IMR-90 (cell line): ENCODE measurements around the gene CDK2AP2.
"Not testable (repeated sequence)": the region's sequence is repeated elsewhere in the genome, so short reads cannot be mapped to it uniquely, and the experiment has no call there.

Source experiments
- CHD1 ChIP-seq: IDR thresholded peaks from 2 replicates; pipeline ENCODE4 v1.6.1; 2012; ENCODE audit warnings: low read depth, low read length, improper control_type of control experiment
- ELK1 ChIP-seq: fragments of 150-350 bp; IDR thresholded peaks from 2 replicates; pipeline ENCODE4 v1.6.1; 2016; ENCODE audit warnings: low read depth, mild to moderate bottlenecking, low read length, moderate library complexity, borderline replicate concordance
- FOS ChIP-seq: fragments of 150-350 bp; IDR thresholded peaks from 2 replicates; pipeline ENCODE4 v1.6.1; 2016; ENCODE audit warnings: low read depth, low read length
- MAFK ChIP-seq: IDR thresholded peaks from 2 replicates; pipeline ENCODE4 v1.6.1; 2012; ENCODE audit warnings: low read depth, low read length, improper control_type of control experiment
- MXI1 ChIP-seq: IDR thresholded peaks from 2 replicates; pipeline ENCODE4 v1.6.1; 2012; ENCODE audit warnings: low read depth, mild to moderate bottlenecking, low read length, moderate library complexity, borderline replicate concordance
- POLR2A ChIP-seq: IDR thresholded peaks from 2 replicates; pipeline ENCODE4 v1.6.1; 2012; ENCODE audit warnings: mild to moderate bottlenecking, low read depth, low read length
- RCOR1 ChIP-seq: IDR thresholded peaks from 2 replicates; pipeline ENCODE4 v1.6.1; 2012; ENCODE audit warnings: mild to moderate bottlenecking, low read length, improper control_type of control experiment; ENCODE audit not compliant: insufficient replicate concordance
- SMC3 ChIP-seq: fragments of 150-350 bp; IDR thresholded peaks from 2 replicates; pipeline ENCODE4 v1.6.1; 2016; ENCODE audit warnings: low read depth, mild to moderate bottlenecking, antibody characterized with exemption, low read length, moderate library complexity
- USF2 ChIP-seq: fragments of 150-350 bp; IDR thresholded peaks from 2 replicates; pipeline ENCODE4 v1.6.1; 2017; ENCODE audit warnings: mild to moderate bottlenecking, antibody characterized with exemption, low read length, low read depth
- TF ChIP-seq, protein P1 (sequence below): conservative IDR thresholded peaks from 2 replicates; pipeline ENCODE4 v1.5.1; 2012; ENCODE audit warnings: mild to moderate bottlenecking, low read depth, low read length, improper control_type of control experiment

DNA sequence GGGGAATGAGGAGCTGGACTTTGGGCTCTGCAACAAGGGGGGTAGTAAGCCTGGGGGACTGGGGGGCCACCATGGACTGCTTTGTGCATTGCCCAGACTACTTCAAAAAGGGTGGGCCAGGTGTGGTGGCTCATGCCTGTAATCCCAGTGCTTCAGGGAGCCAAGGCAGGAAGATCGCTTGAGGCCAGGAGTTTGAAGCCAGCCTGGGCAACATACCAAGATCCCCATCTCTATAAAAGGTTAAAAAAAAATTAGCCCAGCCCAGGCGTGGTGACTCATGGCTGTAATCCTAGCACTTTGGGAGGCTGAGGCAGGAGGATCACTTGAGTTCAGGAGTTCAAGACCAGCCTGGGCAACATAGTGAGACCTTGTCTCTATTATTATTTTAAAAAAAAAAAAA lies 42.4 kb downstream of the CDK2AP2 start:
- TF ChIP-seq POLR2A, MAFK, SMC3, MXI1, RCOR1, ELK1, CHD1, USF2, FOS: not testable (repeated sequence)
- TF ChIP-seq, protein P1, sequence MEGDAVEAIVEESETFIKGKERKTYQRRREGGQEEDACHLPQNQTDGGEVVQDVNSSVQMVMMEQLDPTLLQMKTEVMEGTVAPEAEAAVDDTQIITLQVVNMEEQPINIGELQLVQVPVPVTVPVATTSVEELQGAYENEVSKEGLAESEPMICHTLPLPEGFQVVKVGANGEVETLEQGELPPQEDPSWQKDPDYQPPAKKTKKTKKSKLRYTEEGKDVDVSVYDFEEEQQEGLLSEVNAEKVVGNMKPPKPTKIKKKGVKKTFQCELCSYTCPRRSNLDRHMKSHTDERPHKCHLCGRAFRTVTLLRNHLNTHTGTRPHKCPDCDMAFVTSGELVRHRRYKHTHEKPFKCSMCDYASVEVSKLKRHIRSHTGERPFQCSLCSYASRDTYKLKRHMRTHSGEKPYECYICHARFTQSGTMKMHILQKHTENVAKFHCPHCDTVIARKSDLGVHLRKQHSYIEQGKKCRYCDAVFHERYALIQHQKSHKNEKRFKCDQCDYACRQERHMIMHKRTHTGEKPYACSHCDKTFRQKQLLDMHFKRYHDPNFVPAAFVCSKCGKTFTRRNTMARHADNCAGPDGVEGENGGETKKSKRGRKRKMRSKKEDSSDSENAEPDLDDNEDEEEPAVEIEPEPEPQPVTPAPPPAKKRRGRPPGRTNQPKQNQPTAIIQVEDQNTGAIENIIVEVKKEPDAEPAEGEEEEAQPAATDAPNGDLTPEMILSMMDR, result not testable (repeated sequence)
